NCI-H1092 treated with DMSO at 0.1 percent for 48 hours (cell line): ENCODE data around the gene ZNF513.

Experiments used
- DNase-seq: peaks from one replicate; lab custom pipeline; 2025; lab: John Stamatoyannopoulos, UW

ZNF513 gene

GRCh38 chr2:27381577-27382181, 1.1 kb upstream of the ZNF513 start:
- DNase-seq: no peak

DNA sequence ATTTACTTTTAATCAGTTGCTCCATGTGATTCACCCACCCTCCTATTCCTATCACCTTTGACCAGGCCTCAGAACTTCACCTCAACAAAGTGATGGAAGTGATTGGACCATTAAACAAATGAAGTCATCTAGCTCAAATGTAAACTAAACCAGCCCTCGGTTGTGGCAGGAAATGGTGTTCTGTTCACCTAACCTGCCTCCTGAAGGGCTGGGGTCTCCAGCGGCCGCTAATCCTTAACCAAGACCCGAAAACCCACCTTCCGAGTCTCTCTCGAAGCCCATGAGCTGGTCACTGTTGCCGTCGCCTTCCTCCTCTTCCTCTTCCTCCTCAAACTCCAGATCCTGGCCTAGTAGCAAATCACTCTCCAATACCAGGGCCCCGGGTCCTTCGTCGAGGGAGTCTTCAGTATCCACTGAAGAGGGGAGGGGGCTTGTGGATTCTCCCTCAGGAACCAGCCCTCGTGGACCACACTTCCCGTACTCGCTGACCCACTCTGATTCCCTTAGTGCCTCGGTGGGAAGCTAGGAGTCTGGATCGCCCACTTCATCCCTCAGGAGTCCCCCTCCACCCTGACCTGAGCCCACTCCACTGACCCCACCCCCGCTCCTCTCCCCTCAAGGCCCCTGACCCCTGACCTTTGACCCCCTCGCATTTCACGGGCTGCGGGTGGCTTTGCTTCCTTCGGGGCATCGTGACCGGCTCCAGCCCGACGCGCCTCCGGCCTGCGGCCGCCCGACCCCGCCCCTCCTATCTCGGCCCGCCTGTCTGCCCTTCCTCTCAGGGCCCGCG, 503 bp downstream of the ZNF513 start:
- peak; percentile 30 for DNase-seq

DNA sequence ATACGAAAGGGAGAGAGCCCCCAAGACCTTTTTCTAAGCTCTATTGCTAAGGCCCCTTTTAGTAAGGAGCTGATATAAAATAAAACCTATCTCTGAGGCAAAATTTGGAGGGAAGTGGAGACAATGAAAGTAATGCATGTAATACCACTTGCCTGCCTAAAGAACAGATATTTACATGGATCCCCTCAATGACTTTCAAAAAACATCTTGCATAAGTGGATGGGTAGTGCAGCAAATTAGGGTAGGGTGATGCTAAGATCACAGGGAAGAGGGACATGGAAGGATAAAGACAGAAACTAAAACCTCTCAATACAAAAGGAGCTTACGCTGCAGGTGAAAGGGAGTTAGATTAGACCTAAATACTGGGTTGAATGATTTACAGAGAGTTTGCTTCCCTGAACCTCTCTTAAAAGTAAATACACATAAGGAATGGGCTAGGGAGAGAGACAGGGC, 1.1 kb downstream of the ZNF513 start:
- no peak for DNase-seq

DNA sequence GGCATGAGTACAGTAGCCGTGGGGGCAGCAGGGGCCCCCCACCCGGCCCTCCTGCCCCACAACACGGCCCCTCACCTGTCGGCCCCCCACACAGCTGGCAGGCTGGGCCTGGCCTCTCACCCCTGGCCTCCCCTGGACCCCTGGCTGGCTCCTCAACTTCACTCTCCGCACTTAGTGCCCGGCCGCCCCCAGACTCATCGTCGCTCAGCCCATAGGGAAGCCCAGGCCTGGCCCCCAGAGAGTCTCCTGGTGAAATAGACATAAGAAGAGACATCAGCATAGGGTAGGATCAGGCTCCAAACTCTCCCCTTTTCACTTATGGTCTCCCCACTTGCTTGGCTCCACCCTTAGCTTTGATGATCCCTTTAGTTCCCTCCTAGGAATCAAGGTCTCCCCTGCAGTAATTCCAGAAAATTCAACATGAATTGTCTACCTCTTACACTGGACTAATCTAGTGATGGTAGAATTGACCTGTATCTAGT, 1.7 kb downstream of the ZNF513 start:
- no peak for DNase-seq

GRCh38 chr2:27378096-27378808, 2.3 kb downstream of the ZNF513 start:
- DNase-seq: no peak

DNA sequence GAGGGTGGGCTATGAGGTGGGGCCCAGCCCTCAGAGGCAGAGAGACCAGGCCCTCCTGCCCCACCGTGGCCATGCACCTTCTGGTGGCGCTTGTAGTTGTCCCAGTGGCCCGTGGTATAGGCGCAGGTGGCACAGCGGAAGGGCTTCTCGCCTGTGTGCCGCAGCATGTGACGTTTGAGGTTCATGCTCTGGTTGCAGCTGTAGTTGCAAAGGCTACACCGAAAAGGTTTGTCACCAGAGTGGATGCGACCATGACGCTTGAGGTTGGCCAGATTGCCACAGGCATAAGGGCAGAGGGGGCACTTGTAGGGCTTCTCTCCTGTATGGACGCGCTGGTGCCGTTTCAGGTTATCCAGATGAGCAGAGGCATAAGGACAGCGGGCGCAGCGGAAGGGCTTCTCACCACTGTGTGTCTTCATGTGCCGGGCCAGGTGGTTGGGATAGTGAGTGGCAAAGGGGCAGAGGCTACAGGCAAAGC, 2.9 kb downstream of the ZNF513 start:
- no peak for DNase-seq

DNA sequence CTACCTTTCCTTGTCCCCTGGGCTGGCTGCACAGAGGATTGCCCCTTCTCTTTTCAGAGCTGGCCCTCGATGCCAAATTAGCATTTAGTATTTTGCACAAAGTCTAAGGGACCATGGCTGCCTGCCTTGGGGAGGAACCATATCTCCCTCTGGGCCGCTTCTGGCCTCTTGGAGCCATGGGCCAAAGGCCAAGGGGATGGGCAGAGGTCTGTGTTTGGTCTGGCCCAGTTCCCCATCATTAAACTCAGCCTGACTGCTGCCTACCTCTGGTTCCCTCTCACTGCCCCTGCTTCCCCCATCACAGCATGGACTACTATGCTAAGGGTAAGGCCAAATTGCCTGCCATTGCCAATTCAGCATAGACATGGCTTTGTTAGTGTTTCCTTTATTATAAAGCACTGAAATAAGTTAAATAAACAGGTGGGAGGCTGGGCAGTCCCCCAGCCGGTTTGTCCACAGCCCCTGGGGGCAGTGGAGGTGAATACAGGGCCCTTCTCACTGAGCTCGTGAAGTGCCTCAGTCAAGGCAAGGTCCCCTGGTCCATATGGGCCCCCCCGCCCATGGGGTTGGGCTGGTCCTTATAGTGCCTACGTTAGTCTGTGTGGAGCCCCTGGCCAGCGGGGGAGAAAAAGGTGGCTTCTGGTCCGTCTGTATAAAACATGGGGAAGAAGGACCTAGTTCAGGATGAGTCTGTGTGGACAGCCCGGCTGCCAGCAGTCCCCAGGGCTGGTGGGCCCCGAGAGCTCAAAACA, 3.5 kb downstream of the ZNF513 start:
- no peak for DNase-seq

GRCh38 chr2:27376151-27376865, 4.2 kb downstream of the ZNF513 start:
- no peak for DNase-seq

- DNase-seq: no peak
Observed at GRCh38 chr2:27375513-27376099, 4.9 kb downstream of the ZNF513 start.

GRCh38 chr2:27373567-27373966, 7.0 kb downstream of the ZNF513 start:
- no peak for DNase-seq

GRCh38 chr2:27372937-27373336, 7.6 kb downstream of the ZNF513 start:
- DNase-seq: no peak

DNA sequence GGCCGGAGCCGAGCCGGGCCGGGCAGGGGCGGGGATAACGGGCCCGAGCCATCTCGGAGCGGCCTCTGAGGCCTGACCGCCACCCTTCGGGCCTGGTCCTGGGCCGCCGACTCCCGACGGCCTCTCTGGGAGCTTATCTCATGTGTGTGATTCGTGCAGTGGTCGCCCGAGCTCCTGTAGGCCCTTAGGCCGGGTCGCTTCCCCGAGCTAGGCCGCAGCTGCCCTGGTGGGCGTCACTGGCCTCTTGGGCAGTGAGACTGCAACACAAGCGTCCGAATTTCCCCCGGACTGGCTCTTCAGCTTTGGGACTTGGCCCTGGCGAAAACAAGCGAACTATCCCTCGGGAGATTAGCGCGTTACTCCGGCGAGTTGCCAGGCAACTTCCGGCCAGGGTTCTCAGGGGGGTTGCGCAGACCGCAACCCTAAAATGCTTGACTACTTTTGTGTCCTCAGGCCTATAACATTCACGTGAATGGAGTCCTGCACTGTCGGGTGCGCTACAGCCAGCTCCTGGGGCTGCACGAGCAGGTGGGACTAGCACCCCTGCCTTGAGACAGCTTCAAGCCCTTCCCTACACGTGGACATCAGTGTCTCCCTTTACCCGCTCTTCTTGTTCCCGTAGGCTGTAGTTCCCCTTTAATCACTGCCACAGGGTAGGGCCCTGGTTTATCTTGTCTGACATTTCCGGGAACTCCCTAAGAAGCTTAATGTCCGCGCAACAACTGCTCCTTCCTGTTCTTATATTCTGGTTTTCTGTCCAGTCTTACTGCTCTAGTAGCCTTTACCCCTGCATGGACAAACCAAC, 9.5 kb downstream of the ZNF513 start:
- DNase-seq: no peak

GRCh38 chr2:27370026-27370815, 10.3 kb downstream of the ZNF513 start, which contains the start of the genes EIF2B4 and SNX17:
Gene EIF2B4, minus strand, starts transcription at chr2:27370338. Its CDS starts 24 bp downstream, at chr2:27370314.
Gene SNX17, plus strand, starts transcription at chr2:27370616. Its CDS starts 128 bp downstream, at chr2:27370744.
- peak; percentile 96 for DNase-seq

GRCh38 chr2:27369471-27370025, 11.0 kb downstream of the ZNF513 start:
- DNase-seq: peak; percentile 34

GRCh38 chr2:27363933-27364332, 16.6 kb downstream of the ZNF513 start:
- DNase-seq: no peak

DNA sequence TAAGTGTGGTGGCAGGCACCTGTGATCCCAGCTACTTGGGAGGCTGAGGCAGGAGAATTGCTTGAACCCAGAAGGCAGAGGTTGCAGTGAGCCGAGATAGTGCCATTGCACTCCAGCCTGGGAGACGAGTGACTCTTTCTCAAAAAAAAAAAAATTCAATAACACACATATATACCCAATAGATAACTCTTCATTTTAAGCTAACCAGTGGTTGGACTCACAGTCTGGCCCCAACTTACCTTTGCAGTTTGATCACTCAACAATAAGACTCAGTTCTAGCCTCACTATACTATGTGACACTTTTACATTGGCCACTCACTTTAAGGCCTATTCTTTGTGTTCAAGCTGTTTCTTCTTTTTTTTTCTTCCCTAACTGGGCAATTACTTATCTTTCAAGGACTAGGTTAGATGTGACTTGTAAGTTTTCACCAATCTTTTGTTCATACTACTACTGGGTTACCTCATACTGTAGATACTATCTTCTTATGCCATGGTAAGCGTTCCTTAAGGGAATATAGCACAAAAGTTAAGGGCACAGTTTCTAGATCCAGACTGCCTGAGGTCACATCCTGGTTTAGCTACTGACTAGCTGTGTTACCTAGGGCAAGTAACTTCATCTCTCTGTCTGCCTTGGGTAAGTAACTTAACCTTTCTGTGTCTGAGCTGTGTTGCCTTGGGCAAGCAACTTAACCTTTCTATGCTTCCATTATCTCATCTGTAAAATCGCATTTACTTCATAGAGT, 17.7 kb downstream of the ZNF513 start:
- no peak for DNase-seq

- DNase-seq: peak; percentile 93
Observed at GRCh38 chr2:27356382-27357181, 24.0 kb downstream of the ZNF513 start, which contains the start of gene GTF3C2. Gene GTF3C2, minus strand, starts transcription at chr2:27356764. Its CDS starts 13,210 bp downstream, at chr2:27343554.
